Hippocampal formation (tissue), 2 donors: Measurements from ENCODE around the gene TYW5.
A peak's percentile ranks its signal among the peaks of the same experiment; 100 is the strongest.

Experiments
- DNase-seq, 2 donors: peaks; one replicate each; lab custom pipeline; 2025; lab: John Stamatoyannopoulos, UW

Gene TYW5

DNA sequence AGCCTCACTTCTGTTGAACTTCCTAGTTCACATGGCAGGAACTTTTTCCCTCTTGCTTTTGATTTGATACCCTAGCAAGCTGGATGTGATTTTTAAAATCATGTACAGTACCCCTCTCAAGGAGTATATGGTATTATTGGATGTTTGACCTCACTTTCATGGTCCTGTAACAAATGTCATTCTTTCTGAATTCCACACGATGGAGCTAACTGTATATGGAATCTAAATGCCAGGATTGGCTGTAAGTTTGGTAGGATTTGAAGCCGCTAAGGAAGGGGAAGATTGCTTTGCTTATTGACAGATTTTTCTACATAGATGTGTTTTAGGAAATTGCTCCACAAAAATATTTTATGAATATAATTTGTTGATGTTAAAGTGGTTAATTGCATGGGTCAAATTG, 18.4 kb upstream of the TYW5 start:
- DNase-seq: peak in 1 of 2 donors; percentile 56

DNA sequence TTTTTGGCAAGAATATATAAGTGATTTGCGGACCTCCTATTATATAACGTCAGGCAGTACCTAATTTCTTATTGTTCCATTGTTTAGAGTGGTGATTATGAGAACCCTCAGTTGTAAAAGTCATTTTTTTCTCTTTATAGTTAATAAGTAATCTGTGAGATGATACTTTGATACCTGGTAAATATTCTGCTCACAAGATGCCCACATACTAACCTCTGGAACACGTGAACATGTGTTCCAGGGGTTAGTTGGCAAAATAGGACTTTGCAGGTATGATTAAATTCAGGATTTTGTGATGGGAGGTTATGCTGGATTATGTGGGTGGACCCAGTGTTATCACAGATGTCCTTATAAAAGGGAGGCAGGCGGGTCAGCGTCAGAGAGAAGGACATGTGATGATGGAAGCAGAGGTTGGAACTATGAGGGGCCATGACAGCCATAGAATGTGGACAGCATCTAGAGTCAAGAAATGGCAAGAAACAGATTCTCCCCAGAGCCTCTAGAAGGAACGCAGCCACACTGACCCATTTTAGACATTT, 16.9 kb upstream of the TYW5 start:
- no peak for DNase-seq

DNA sequence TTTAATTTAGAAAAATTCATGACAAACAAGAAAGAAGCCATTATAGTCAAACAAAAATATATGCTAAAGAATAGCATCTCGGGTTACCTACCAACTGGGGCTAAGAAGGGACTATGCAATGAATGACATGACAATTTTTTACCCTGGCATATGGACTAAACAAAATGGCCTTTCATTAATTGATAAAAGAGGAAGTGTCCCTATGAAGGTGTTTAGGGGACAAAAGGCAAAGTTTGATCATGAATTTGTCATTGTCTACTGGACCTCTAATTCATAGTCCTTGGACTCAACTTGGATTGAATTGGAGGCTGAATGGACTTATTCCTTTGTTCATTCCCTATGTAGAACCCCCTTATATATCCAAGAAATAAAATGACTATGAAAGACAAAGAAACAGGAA, 12.8 kb upstream of the TYW5 start:
- no peak for DNase-seq

DNA sequence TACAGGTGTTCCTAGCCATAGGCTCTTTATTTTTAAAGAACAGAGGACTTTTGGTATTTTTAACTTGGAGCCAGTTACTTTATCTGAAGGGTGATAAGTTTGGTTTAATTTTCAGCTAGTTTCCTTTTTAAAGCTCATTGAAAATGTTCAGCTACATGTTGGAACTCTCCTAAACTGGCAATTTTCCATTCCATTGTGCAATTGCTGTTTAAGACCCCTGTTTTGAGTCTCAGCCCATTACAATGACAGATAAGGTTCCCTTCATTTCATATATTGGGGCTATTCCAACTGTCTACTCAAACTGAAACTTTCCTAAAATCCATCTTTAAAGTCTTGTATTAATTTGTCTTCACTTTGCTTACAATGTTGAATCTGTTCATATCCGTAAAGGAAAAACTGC, 11.7 kb upstream of the TYW5 start:
- no peak for DNase-seq

DNA sequence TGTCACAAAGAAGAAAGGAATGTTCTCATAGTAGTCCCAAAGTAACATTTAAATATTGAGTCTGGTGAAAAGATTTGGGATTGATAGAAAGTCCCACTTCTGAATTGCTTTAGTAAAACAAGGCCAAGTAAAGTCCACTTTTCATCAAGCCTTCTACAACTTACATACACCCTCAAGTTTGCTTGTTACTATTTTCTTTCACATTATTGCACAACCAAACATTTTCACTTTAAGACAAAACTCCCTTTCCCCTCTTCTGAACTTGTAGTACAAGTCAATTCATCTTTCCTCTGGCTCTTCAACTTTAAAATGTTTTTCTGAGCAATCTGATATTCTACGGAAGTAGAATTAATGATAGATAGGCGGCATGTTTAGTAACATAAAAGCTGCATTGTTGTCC, 11.1 kb upstream of the TYW5 start:
- no peak for DNase-seq

DNA sequence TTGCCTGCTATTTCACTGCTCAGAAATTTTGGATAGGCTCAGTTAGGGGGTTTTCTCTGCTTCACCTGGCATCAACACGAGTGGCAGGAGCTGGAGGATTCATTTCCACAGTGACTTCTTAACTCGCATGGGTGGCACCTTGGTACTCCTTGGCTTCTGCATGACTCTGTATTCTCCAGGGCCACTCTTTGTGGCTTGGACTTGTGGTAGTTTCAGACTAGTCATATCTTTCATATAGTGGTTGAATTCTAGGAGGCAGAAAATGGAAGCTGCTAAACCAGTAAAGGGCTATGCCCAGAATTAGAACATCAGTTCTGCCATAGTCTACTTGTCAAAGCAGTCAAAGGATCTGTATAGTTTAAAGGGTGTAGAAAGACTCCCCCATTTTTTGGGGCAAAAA, 6.9 kb upstream of the TYW5 start:
- DNase-seq: no peak

DNA sequence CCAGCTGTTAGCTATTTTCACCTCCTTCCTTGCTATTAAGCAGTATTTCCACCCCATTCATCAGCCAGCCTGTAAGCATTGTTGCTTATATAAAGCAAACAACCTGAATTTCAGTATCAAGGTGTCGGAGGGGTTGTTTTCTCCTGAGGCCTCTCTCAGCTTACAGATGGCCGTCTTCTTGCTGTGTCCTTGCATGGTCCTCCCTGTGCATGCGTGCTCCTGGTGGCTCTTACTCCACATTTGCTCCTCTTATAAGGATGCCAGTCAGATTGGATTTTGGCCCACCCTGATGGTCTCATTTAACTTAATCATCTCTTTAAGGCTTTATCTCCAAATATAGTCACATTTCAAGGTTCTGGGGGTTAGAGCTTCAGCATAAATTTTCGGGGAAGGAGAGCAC, 2.7 kb upstream of the TYW5 start:
- DNase-seq: no peak

DNA sequence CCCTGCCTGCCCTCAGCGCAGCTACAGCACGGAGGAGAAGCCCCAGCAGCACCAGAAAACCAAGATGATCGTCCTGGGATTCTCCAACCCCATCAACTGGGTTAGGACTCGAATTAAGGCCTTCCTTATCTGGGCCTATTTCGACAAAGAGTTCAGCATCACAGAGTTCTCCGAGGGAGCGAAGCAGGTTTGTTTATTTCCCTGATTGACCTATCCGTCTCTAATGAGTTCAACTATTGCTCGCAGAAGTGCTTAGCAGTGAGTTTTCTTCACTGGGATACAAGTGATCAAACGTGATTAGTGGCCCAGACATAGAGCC, 730 bp upstream of the TYW5 start:
- DNase-seq: no peak

DNA sequence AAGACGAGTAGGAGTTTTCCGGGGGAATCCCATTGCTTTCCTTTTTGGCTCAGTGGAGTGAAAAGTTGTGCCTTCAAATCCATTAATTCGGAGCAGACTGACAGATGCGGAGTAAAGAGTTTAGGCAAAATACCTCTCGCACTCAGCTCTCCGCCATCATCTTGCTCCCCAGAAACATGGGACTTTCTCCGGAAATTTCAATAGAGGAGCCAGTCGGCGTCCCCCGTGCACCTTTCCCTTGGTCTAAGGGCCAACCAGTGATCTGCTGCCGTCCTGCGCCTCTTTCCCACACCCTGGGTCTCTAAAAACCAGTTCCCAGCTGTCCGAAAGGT, 318 bp downstream of the TYW5 start:
- no peak for DNase-seq

DNA sequence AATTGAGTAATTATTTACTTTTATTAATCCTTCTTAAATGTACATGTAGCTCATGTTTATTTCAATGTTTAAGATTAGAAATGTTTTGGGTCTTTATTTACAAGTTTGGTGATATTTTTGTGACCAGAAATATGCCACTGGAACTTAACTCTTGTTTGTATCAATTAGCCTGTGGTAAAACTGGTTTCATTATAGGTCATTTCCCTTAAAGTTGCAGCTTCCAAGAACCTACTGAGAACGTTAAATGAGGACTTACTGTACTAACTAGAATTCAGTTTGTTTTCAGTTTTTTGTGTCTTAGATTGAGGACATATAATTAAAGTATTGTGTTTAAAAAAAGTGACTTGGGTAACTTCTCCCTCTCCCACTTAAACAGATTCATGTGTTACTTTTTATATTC, 4.3 kb downstream of the TYW5 start:
- DNase-seq: no peak

DNA sequence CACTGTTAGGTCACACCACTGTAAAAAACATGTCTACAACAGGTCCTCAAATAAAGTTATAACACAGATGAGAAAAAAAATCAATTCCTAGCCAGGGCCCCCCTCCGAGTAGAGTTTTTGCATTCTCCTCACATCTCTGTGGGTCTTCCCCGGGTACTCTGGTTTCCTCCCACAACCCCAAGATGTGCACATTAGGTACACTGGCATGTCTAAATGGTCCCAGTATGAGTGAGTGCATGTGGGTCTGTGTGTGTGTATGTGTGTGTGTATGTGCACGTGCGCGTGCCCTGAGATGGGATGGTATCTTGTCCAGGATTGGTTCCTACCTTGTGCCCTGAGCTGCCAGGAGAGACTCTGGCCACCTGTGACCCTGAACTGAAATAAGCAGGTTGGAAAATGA, 4.9 kb downstream of the TYW5 start:
- DNase-seq: no peak

DNA sequence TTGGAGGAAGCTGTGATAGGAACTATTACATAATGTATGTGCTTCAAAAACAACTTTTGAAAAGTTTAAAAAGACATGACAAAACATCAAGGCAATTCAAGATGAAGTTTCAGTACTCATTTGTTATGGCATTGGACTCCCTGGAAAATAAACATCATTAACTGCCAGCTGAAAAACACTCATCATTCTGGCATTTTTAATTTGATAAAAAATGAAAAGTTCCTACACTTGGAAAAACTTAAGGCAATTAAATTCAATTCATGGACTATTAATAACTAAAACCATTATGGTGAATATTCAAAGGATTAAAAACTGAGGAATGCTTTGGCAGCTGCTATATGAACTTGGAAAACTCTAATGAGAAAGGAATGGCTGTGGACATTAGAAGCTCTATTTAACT, 8.5 kb downstream of the TYW5 start:
- DNase-seq: no peak

DNA sequence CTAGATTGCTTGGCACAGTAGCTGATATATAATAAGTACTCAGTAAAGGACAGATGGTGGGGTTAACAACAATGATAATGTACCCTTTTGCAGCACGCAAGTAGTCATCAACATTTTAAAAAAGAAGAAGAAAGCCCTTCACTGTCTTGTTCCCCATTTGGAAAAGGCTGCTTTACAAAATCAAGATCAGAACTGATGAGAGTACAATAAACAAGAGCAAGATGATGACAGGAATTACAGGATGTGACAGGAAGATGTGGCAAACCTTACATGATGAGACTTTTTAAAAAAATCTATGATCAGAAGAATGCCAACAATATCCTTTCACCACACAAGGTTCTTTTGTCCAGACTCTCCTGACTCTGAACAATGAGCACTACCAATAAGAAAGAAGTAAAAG, 9.1 kb downstream of the TYW5 start:
- no peak for DNase-seq

DNA sequence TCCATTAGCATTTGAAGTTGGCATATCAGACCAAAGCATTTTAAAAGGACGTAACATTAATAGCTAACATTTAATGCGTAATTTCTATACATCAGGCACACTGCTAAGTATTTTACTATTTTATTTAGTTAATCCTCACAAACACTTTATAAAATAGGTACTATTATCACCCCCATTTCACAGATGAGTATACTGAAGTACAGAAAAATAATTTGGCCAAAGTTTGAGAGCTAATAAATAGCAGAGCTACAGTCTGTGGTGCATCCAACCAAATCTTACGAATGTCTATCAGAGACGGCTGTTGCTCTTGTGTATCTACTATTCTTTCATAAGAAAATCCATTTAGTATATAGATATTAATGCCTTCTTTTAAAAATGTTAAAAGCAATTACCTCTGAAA, 11.9 kb downstream of the TYW5 start:
- DNase-seq: no peak

DNA sequence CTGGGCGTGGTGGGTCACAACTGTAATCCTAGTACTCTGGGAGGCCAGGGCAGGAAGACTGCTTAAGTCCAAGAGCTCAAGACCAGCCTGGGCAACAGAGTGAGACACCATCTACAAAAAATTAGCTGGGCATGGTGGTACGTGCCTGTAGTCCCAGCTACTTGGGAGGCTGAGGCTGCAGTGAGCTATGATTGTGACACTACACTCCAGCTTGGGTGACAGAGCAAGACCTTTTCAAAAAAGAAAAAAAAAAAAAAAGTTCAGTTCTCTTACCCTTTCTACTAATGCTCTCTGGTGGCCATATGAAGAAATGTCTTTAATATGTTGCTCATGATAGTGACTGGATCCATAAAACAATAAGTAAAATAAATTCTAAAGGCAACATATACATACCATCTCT, 14.9 kb downstream of the TYW5 start:
- DNase-seq: peak in 1 of 2 donors; percentile 28

DNA sequence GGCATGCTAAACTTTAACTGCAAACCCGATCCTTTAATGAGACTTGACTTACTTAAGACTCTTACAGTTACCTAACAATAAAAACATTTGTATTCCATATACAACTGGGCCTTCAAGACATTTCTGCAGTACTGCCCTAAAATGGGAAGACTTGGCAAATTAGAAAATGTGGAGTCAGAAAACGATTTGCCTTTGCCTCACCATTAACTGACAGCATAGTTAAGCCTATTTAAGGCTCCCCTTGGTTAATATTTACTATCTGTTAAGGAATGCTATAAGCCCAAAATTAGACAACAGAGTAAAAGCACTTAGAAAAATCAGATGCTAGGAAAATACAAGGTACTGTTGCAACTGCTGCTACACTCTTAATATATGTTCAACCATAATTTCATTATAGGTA, 18.7 kb downstream of the TYW5 start:
- no peak for DNase-seq

DNA sequence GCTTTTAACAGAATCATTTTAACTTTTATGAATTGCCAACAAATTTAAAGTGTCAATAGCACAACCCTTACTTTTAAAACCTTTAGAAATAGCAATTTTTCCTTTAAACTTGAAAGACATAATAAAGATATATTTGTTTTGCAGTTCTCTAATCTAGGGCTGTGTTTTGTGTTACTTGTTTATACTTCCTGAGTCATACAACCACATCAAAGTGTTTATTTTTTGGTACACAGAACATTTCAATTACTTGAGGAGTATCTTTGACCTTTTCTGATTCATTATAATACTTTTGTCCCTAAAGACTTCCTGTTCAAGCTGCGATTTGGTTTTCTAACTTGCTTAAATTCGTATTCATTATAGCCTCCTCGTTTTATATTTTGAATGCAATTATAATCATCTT, 21.8 kb downstream of the TYW5 start:
- no peak for DNase-seq

DNA sequence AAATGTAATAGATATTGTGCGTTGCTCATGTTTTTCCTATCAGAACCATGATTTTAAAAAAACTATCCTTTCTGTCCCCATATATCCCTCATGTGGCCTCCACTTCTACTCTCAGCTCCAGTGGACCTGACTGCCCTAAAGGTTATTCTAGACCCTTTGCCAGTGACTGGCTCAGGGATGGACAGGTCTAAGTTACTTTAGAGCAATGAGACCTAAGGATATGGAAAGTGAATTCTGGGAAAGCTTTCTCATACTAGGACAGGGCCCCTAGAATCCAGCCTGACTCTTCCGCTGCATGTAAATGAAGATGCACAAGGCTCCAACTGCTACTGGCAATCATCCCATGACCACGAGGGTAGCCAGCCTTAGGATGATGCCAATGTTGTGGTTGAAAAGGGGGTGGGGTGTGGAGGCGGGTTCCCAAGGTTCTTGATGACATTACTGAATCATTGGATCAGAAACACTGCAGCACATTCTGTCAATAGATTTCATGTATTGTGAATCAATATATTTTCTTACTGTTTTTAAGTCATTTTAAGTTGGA, 22.9 kb downstream of the TYW5 start:
- peak; percentile 82 to 83 for DNase-seq

DNA sequence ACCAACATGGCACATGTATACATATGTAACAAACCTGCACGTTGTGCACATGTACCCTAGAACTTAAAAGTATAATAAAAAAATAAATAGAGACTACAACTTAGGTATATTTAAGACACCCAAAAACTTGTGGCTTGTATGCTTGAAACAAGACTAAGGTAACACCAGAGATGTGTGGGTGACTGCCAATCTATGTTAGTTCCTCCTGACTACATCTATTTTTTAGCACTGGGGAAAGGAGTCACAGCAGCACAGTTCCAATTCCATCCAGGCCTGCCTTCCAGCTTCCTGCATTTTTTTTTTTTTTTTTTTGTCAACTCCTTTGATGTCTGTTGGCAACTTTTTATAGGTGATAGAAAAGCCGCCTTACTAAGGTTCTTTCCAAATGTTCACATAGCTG, 26.0 kb downstream of the TYW5 start:
- DNase-seq: no peak

DNA sequence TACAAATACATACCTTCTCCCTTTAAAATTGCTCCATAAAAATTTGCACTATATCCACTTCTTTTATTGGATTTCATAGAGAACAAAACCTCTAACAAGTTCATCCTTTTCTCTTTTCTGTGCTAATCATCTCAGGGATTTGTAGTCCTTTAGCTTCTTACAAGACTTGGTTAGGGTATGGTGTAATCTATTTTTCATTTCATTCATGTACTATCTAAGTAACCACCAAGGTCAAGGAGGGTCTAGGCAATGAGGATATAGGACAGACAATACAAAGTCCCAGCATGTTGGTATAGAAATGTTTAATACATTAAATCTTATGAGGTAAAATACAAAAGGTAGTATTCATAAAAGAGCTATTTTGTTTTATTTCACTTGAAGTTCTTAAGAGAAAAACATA, 26.7 kb downstream of the TYW5 start:
- DNase-seq: no peak

DNA sequence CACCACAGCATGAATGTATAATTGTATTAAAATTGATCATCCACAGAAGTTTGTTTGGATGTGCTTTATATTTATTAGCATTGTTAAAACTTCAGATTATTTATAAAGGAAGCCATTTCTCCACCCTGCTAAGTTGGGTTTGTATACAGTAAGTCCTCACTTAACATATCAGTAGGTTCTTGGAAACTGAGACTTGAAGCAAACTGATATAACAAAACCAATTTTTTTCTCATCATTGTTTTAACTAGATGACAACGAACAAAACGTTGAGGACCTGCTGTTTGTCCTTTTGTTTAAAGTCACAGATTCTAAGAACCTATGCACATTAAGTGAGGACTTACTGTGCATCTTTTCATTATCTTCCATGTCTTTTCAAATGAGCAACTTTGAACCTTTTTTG, 27.1 kb downstream of the TYW5 start:
- DNase-seq: no peak

DNA sequence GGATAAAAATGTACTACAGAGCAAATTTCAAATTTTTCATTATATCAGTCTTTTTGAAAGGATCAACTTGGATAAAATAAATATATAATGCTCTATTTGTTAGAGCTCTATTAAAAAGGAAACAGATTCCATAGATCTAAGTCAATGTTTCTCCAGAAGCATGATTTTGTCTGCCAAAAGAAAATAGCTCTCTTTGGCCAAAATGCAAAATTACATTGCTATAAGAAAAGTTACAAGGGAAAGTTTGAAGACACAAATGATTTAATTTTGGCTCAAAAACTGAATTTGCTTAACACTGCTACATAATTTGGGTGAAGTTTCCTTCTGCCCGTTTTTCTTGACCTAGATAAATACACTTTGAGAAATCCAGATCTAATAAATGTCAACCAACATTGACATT, 28.5 kb downstream of the TYW5 start:
- no peak for DNase-seq

DNA sequence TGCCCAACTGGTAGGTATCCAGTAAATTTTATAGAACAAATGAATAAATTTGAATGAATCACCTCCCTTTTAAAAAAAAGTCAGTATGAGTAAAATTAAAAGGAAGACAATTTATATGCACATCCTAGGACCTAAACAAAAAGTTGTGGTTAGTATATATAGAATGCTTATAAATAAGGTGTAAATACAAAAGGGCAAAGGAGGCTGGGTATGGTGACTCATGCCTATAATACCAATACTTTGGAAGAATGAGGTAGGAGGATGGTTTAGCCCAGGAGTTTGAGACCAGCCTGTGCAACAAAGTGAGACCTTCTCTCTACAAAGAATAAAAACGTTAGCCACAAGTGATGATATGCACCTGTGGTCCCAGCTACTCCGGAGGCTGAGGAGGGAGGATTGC, 31.4 kb downstream of the TYW5 start:
- no peak for DNase-seq

DNA sequence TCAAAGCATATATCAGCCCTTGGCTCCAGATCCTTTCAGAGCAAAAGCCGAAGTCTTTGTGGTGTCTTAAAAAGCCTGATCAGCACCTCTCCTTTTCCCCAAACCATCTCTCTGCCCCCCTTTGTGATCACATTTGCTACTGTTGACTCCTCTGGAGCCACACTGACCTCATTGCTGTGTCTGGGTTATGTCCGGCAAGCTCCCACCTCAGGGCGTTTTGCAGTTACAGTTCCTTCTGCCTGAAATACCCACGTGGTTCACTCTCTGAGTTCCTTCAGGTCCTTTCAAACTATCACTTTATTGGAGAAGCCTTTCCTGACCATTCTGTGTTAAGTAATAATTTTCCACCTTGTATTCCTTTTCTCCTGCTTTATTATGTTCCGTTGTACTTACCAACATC, 32.4 kb downstream of the TYW5 start:
- DNase-seq: no peak

DNA sequence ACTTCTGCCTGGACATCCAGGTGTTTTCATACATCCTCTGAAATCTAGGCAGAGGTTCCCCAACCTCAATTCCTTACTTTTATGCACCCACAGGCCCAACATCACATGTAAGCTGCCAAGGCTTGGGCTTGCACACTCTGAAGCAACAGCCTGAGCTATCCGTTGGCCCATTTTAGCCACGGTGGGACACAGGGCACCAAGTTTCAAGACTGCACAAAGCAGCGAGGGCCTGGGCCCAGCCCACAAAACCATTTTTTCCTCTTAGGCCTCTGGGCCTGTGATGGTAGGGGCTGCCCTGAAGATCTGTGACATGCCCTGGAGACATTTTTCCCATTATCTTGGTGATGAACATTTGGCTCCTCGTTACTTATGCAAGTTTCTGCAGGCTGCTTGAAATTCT, 38.3 kb downstream of the TYW5 start:
- no peak for DNase-seq
